Keratinocyte (primary cell): Measurements from ENCODE around the gene PITPNC1.

ENCODE experiments used
- CTCF ChIP-seq, 3 experiments: IDR thresholded peaks in 1 of 3; conservative IDR thresholded peaks in 1 of 3; optimal IDR thresholded peaks in 1 of 3; 2 replicates in 2 of 3; 3 replicates in 1 of 3; pipeline versions ENCODE3 to v1.5.1; 2011; ENCODE audit warnings: low read length in 3 of 3, mild to moderate bottlenecking in 3 of 3, moderate library complexity in 2 of 3, control low read depth in 1 of 3, inconsistent platforms in 1 of 3; ENCODE audit not compliant: insufficient read depth in 2 of 3; ENCODE audit errors: extremely low read depth in 1 of 3
- EZH2 ChIP-seq: IDR thresholded peaks from one replicate; pipeline ENCODE4 v1.6.1; 2012; ENCODE audit warnings: inconsistent platforms, mild to moderate bottlenecking, low read length, moderate library complexity

GRCh38 chr17:67629971-67630320 lies 252.9 kb downstream of the PITPNC1 start:
- TF ChIP-seq CTCF (optimal IDR thresholded peaks at IDR 0.05 in 1 of 3, IDR thresholded peaks at IDR 0.05 in 1 of 3, conservative IDR thresholded peaks at IDR 0.05 in 1 of 3; ENCODE audit: extremely low read depth in 1 of 3, insufficient read depth in 2 of 3, low read length in 3 of 3) (peak; percentile 15 to 54 (median 52)), EZH2 (no peak)
